ENCODE data around the gene ZMYM5. TPM values are rescaled to one million over a fixed set of nuclear protein-coding genes. Genes with fewer than 3 reads are reported as not detected.
"Not testable (repeated sequence)": the region's sequence is repeated elsewhere in the genome, so short reads cannot be mapped to it uniquely, and the experiment has no call there.

ZMYM5 gene
- total and polyA plus RNA-seq, 4 experiments from 2014 or later: 20.3 to 25.5 (median 24.9) TPM

GRCh38 chr13:19822673-19823072 lies 40.8 kb downstream of the ZMYM5 start:
- peaks cover 0 to 6% (median under 1%) of the 10 kb centered on the region in 4 donors for H3K4me1 Mint-ChIP-seq
- CTCF ChIA-PET (ENCODE audit: partially characterized antibody): no interaction called here

GRCh38 chr13:19818223-19818842 lies 45.1 kb downstream of the ZMYM5 start:
- H3K4me1 ChIP-seq (ENCODE audit: insufficient read depth, low read length): no peaks in the 10 kb centered on the region
- intact Hi-C loops (cut with micrococcal nuclease): no loop called here
- ChIA-PET POLR2A (ENCODE audit: partially characterized antibody) (no interaction called here), CTCF (ENCODE audit: partially characterized antibody) (interaction anchor here (0.9 to 1.1 kb wide), 2 partner anchors 21 to 47 kb away, joined by 3 to 5 read pairs; no protein-coding TSS in a partner anchor)
- peak in 2 of 5 donors; percentile 3 to 12 for DNase-seq
- no peak overlapping the region for H3K4me3 Mint-ChIP-seq
- H3K9me3 ChIP-seq (ENCODE audit: control insufficient read depth in 1 of 2, low read length in 2 of 2): no peaks in the 10 kb centered on the region
- no peak overlapping the region for H3K4me3 ChIP-seq (ENCODE audit: low read length in 2 of 2)
- H3K27ac Mint-ChIP-seq: no peak overlapping the region
- H3K27ac ChIP-seq (ENCODE audit: low read depth, low read length): no peak overlapping the region
- peaks cover 0 to 4% (median 0%) of the 10 kb centered on the region in 4 donors for H3K4me1 Mint-ChIP-seq
- peaks cover 25 to 32% of the 10 kb centered on the region in 2 donors for H3K36me3 Mint-ChIP-seq
- no peaks in the 10 kb centered on the region for H3K9me3 Mint-ChIP-seq
- H3K27me3 ChIP-seq (ENCODE audit: insufficient read depth, low read length): no peaks in the 10 kb centered on the region
- H3K36me3 ChIP-seq (ENCODE audit: insufficient read depth, low read length): peaks cover 8% of the 10 kb centered on the region
- no peaks in the 10 kb centered on the region for H3K27me3 Mint-ChIP-seq

More at GRCh38 chr13:19822673-19823072, 40.8 kb downstream of the ZMYM5 start:
- POLR2A ChIA-PET (ENCODE audit: partially characterized antibody): no interaction called here
- Histone ChIP-seq H3K27ac (ENCODE audit: low read depth, low read length) (no peak overlapping the region), H3K9me3 (ENCODE audit: control insufficient read depth in 1 of 2, low read length in 2 of 2) (no peaks in the 10 kb centered on the region), H3K27me3 (ENCODE audit: insufficient read depth, low read length) (no peaks in the 10 kb centered on the region), H3K4me3 (ENCODE audit: low read length in 2 of 2) (no peak overlapping the region), H3K4me1 (ENCODE audit: insufficient read depth, low read length) (no peaks in the 10 kb centered on the region), H3K36me3 (ENCODE audit: insufficient read depth, low read length) (peaks cover 16% of the 10 kb centered on the region)
- H3K4me3 Mint-ChIP-seq: no peak overlapping the region
- H3K36me3 Mint-ChIP-seq: peaks cover 47 to 60% of the 10 kb centered on the region in 2 donors
- no peak for DNase-seq
- intact Hi-C loops (cut with micrococcal nuclease): no loop called here
- H3K27ac Mint-ChIP-seq: no peak overlapping the region
- no peaks in the 10 kb centered on the region for H3K9me3 Mint-ChIP-seq
- no peaks in the 10 kb centered on the region for H3K27me3 Mint-ChIP-seq

GRCh38 chr13:19817510-19818158 lies 45.8 kb downstream of the ZMYM5 start:
- CTCF ChIA-PET (ENCODE audit: partially characterized antibody): interaction anchor here (0.9 to 1.1 kb wide), 2 partner anchors 22 to 47 kb away, joined by 3 to 5 read pairs; no protein-coding TSS in a partner anchor
- POLR2A ChIA-PET (ENCODE audit: partially characterized antibody): no interaction called here

GRCh38 chr13:19817106-19817505 lies 46.3 kb downstream of the ZMYM5 start:
- H3K9me3 Mint-ChIP-seq: no peaks in the 10 kb centered on the region
- H3K27me3 Mint-ChIP-seq: no peaks in the 10 kb centered on the region
- ChIA-PET CTCF (ENCODE audit: partially characterized antibody) (interaction anchor here (1.1 kb wide), 1 partner anchor 48 kb away, joined by 3 read pairs; no protein-coding TSS in a partner anchor), POLR2A (ENCODE audit: partially characterized antibody) (no interaction called here)
- intact Hi-C loops (cut with micrococcal nuclease): no loop called here
- no peak overlapping the region for H3K27ac ChIP-seq (ENCODE audit: low read depth, low read length)
- peaks cover 23 to 25% of the 10 kb centered on the region in 2 donors for H3K36me3 Mint-ChIP-seq
- peaks cover 0 to 3% (median 0%) of the 10 kb centered on the region in 4 donors for H3K4me1 Mint-ChIP-seq
- H3K27me3 ChIP-seq (ENCODE audit: insufficient read depth, low read length): no peaks in the 10 kb centered on the region
- peaks cover 8% of the 10 kb centered on the region for H3K36me3 ChIP-seq (ENCODE audit: insufficient read depth, low read length)
- DNase-seq: no peak
- H3K27ac Mint-ChIP-seq: peak overlapping the region in 2 of 7 donors; percentile 25 to 52
- H3K4me3 ChIP-seq (ENCODE audit: low read length in 2 of 2): no peak overlapping the region
- H3K4me3 Mint-ChIP-seq: no peak overlapping the region
- no peaks in the 10 kb centered on the region for H3K4me1 ChIP-seq (ENCODE audit: insufficient read depth, low read length)
- H3K9me3 ChIP-seq (ENCODE audit: control insufficient read depth in 1 of 2, low read length in 2 of 2): no peaks in the 10 kb centered on the region

More at GRCh38 chr13:19817510-19818158, 45.8 kb downstream of the ZMYM5 start:
- H3K4me3 ChIP-seq (ENCODE audit: low read length in 2 of 2): no peak overlapping the region
- no peak overlapping the region for H3K4me3 Mint-ChIP-seq
- intact Hi-C loops (cut with micrococcal nuclease): no loop called here
- H3K4me1 Mint-ChIP-seq: peaks cover 0 to 4% (median 0%) of the 10 kb centered on the region in 4 donors
- no peaks in the 10 kb centered on the region for H3K4me1 ChIP-seq (ENCODE audit: insufficient read depth, low read length)
- no peak overlapping the region for H3K27ac ChIP-seq (ENCODE audit: low read depth, low read length)
- no peaks in the 10 kb centered on the region for H3K9me3 Mint-ChIP-seq
- peaks cover 22 to 29% of the 10 kb centered on the region in 2 donors for H3K36me3 Mint-ChIP-seq
- H3K27me3 Mint-ChIP-seq: no peaks in the 10 kb centered on the region
- H3K27ac Mint-ChIP-seq: peak overlapping the region in 1 of 7 donors; percentile 25
- H3K9me3 ChIP-seq (ENCODE audit: control insufficient read depth in 1 of 2, low read length in 2 of 2): no peaks in the 10 kb centered on the region
- no peak for DNase-seq
- peaks cover 8% of the 10 kb centered on the region for H3K36me3 ChIP-seq (ENCODE audit: insufficient read depth, low read length)
- H3K27me3 ChIP-seq (ENCODE audit: insufficient read depth, low read length): no peaks in the 10 kb centered on the region

GRCh38 chr13:19815842-19816241 lies 47.6 kb downstream of the ZMYM5 start:
- H3K4me1 ChIP-seq (ENCODE audit: insufficient read depth, low read length); H3K36me3 ChIP-seq (ENCODE audit: insufficient read depth, low read length); H3K4me3 ChIP-seq (ENCODE audit: low read length in 2 of 2); H3K4me3 Mint-ChIP-seq; H3K9me3 Mint-ChIP-seq; H3K27ac ChIP-seq (ENCODE audit: low read depth, low read length); H3K27me3 Mint-ChIP-seq; intact Hi-C loops (cut with micrococcal nuclease); H3K4me1 Mint-ChIP-seq; POLR2A ChIA-PET (ENCODE audit: partially characterized antibody); H3K27ac Mint-ChIP-seq; DNase-seq; H3K27me3 ChIP-seq (ENCODE audit: insufficient read depth, low read length); H3K9me3 ChIP-seq (ENCODE audit: control insufficient read depth in 1 of 2, low read length in 2 of 2): not testable (repeated sequence)
- CTCF ChIA-PET (ENCODE audit: partially characterized antibody): interaction anchor here (0.6 kb wide), 1 partner anchor 44 kb away, joined by 4 read pairs; no protein-coding TSS in a partner anchor
- peaks cover 20 to 22% of the 10 kb centered on the region in 2 donors for H3K36me3 Mint-ChIP-seq

GRCh38 chr13:19810996-19811881 lies 52.2 kb downstream of the ZMYM5 start:
- no peaks in the 10 kb centered on the region for H3K4me1 ChIP-seq (ENCODE audit: insufficient read depth, low read length)
- H3K36me3 Mint-ChIP-seq: peaks cover 0 to 3% of the 10 kb centered on the region in 2 donors
- ChIA-PET CTCF (ENCODE audit: partially characterized antibody) (no interaction called here), POLR2A (ENCODE audit: partially characterized antibody) (interaction anchor here (1.2 kb wide), 1 partner anchor 28 kb away, joined by 4 read pairs; the partner anchor contains the start of gene PSPC1)
- no peaks in the 10 kb centered on the region for H3K4me1 Mint-ChIP-seq
- no peak overlapping the region for H3K4me3 ChIP-seq (ENCODE audit: low read length in 2 of 2)
- no peaks in the 10 kb centered on the region for H3K9me3 ChIP-seq (ENCODE audit: control insufficient read depth in 1 of 2, low read length in 2 of 2)
- no peaks in the 10 kb centered on the region for H3K27me3 Mint-ChIP-seq
- no peaks in the 10 kb centered on the region for H3K27me3 ChIP-seq (ENCODE audit: insufficient read depth, low read length)
- no peaks in the 10 kb centered on the region for H3K36me3 ChIP-seq (ENCODE audit: insufficient read depth, low read length)
- H3K9me3 Mint-ChIP-seq: no peaks in the 10 kb centered on the region
- H3K27ac ChIP-seq (ENCODE audit: low read depth, low read length): no peak overlapping the region
- intact Hi-C loops (cut with micrococcal nuclease): no loop called here
- no peak for DNase-seq
- H3K27ac Mint-ChIP-seq: no peak overlapping the region
- H3K4me3 Mint-ChIP-seq: no peak overlapping the region

- Mint-ChIP-seq H3K9me3 (no peaks in the 10 kb centered on the region), H3K27ac (no peak overlapping the region), H3K4me1 (no peaks in the 10 kb centered on the region), H3K27me3 (no peaks in the 10 kb centered on the region), H3K4me3 (no peak overlapping the region), H3K36me3 (peaks cover 0 to 3% of the 10 kb centered on the region in 2 donors)
- POLR2A ChIA-PET (ENCODE audit: partially characterized antibody): no interaction called here
- intact Hi-C loops (cut with micrococcal nuclease): no loop called here
- H3K4me3 ChIP-seq (ENCODE audit: low read length in 2 of 2): no peak overlapping the region
- no peaks in the 10 kb centered on the region for H3K9me3 ChIP-seq (ENCODE audit: control insufficient read depth in 1 of 2, low read length in 2 of 2)
- no peak for DNase-seq
- H3K36me3 ChIP-seq (ENCODE audit: insufficient read depth, low read length): no peaks in the 10 kb centered on the region
- no peaks in the 10 kb centered on the region for H3K27me3 ChIP-seq (ENCODE audit: insufficient read depth, low read length)
- H3K27ac ChIP-seq (ENCODE audit: low read depth, low read length): no peak overlapping the region
- no peaks in the 10 kb centered on the region for H3K4me1 ChIP-seq (ENCODE audit: insufficient read depth, low read length)
- CTCF ChIA-PET (ENCODE audit: partially characterized antibody): no interaction called here
Observed at GRCh38 chr13:19810151-19810550, 53.3 kb downstream of the ZMYM5 start.

Data from CD4-positive, alpha-beta memory T cell (primary cell).